Central memory CD4-positive, alpha-beta T cell (primary cell): ENCODE results near the gene LRRC63.
"Not testable (repeated sequence)": the region's sequence is repeated elsewhere in the genome, so short reads cannot be mapped to it uniquely, and the experiment has no call there.

Source experiments
- DNase-seq: peaks from one replicate; pipeline ENCODE4 v3.0.0; 2022
- total RNA-seq, 3 experiments: gene quantifications; one replicate each; lab custom pipeline; 2026; lab: John Stamatoyannopoulos, UW

Gene LRRC63, protein sequence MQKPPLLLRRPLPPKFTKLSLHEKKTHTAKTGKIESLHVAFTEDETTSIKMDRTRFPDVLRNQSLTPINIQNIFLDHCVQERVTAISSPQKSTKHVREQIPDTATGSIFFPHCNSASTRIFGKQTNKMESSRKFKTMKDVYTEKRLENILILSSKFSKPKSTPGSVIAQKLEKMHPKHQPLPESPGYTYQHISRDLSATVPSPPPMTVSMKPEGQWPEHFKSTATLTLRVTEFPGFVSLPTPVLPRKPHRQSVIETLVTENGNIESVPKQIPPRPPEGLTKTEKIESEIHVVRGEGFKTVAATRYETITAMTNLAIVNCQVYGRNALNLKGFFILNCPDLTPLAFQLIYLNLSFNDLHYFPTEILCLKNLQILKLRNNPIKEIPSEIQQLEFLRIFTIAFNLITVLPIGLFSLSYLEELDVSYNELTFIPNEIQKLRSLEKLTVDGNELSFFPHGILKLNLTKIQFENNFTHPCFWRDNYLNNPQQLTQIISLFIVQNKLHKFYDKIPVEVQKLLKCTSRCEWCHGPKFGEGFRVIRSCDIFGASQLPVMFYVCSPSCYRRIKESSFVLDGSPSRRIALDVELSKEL
- total RNA-seq = 0.18 to 2.0 (median 1.4) reads per million in 3 experiments

DNA sequence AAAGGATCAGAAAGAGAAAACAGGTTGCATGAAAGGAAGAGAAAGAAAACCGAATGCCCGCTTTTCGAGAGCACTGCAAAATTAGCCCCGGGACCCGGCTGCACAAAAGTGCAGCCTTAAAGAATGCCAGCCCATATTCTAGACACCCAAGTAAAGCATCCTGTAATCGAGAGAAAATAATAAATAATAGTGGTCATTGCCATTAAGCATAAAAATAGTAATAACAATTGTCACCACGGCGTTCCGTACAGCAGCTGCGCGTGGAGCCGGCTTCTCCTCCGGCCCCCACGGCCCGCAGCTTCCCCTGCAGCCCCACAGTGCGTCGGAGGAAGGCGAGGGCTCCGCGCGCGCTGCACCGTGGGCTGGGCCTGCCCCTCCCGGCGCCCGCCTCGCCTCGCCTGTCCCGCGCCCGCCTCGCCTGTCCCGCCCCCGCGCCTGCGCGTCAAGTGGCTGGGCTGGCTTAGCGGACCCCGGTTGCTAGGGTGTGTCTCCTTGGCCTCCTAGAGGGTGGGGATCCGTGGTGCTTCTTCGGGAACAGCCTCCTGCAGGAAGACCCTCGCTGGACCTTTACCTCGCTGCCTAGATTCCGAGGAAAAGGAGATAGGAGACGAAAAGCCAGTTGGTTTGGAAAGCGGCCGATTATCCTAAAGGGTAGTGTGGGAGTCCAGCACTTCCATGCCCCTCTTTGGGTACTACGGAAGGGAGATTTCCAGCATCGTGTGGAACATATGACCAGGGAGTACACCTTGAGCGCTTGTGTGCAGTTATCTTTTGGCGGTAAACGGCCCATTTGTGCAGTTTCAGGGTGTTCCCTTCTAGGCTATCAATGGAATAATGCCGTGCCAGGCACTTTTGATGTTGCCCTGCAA is at the start of gene LRRC63:
Gene LRRC63 (plus strand): TSS at position 446 of the 869 bp plus-strand sequence. CDS start 1,107 bp downstream, outside the sequence.
- DNase-seq = peak; percentile 79

DNA sequence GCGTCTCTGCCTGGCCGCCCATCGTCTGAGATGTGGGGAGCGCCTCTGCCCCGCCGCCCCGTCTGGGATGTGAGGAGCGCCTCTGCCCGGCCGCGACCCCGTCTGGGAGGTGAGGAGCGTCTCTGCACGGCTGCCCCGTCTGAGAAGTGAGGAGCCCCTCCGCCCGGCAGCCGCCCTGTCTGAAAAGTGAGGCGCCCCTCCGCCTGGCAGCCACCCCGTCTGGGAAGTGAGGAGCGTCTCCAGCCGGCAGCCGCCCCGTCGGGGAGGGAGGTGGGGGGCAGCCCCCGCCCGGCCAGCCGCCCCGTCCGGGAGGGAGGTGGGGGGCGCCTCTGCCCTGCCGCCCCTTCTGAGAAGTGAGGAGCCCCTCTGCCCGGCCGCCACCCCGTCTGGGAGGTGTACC is 49.0 kb upstream of the LRRC63 start:
- DNase-seq = not testable (repeated sequence)

DNA sequence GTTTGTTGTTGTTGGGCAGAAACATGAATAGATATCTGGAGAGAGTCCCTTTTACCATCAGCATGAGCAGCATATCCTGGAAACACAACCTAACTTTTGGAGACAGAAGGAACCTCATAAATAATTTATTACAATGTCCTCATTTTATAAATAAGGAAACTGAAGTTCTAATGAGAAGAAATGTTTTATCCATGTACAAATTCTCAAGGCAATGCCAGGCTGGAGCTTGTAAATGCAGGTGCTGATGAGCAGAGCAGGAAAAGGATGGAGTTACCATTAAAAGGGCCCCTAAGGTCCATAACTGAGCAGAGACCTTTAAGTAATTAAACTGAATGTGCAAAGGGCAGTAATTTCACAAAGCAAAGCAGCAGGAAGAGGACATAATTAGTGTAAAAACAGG is 47.1 kb upstream of the LRRC63 start:
- DNase-seq = no peak

DNA sequence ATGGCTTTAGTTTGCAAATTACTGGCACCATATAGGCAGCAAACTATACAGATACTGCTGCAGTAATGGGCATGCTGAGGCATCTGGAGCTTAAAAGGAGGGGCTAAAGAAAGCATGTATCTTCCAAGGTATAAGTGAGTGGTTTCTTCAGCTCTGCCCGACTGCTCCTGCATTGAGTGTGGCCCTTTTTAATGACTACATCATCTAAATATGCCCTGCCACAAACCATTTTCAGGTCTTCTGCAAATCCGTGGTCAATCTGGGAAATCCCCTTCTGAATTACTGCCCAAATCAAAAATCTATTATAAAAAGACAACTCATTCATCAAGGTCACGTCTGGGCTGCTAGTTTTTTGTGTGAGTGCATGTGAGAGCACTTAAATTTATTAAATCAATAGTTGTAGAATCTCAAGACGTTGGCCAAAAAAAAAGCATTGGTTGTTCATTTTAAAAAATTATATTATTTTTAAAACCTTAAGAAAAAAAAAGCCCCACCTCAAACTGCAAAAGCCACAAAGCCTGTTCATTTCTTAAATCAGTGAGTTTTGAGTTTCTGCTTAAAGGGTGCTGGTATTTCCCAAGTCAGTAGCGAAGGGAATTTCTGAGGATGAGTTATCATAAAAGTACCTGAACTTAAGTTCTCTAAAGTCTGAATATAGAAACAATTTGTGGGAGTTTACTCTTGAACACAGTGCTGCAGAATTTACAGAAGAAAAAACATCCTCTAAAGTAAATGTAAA is 46.1 kb upstream of the LRRC63 start:
- DNase-seq = peak; percentile 25

DNA sequence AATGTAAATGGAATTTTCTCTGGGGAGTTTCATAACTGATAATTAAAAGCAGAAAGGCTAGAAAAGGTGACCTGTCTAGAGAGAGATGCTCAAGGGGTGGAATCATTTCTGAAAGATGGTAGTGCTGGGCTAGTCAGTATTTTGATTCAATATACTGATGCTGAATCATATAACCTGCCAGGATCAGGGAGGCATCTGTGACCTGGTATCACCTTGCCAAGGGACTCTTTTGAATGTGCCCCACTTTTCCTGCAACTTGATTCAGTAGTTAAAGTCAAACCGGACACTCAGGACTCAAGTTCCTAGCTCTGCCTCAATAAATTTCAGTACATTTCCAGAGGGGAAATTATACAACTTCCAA is 45.5 kb upstream of the LRRC63 start:
- no peak for DNase-seq

DNA sequence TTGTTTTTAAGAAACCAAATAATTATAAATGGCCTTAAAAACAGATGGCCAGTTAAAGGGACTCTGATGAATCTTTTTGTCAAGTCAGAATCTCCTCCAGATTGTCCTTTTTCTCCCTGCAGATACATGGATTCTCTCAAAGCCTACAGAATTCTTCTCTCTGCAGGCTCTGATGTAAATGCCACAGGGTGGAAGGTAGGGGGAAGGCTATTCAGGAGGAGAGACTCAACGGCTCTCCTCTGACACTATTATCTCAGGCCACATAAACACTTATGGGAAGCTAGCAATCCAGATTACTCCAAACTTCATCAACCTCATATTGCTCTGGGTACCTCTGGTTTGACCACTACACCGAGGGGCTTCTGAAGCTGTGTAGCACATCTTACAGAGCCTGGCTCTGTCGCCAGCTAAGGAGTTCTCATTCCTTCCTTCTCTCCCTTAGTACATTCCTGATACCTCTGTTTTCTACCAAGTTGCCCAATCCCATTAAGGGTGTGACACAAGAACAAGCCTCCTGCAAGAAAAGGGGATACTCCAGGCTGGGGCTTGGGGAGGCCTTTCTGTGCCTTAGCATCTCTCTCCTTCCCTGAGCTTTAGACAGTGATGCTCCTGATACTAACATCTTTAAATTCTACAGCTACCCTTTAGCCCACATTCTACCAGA is 44.6 kb upstream of the LRRC63 start:
- DNase-seq = no peak

DNA sequence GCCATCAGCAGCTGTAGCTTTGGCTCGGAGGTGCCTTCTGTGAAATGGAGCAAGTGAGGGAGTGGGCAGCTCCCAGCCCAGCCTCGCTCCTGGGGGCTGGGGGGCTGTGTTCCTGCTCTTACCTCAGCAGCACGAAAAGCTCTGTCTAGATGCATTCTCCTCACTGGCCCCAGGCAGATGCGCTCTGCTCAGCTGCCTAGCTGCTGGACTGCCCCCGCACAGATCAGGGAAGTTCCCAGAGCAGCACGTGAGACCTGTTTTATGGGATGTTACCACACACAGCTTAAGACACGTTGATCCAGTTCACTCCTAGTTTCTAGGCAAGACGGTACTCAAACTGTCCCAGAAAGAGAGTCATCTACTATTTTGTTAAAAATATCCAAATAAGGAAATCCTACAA is 43.4 kb upstream of the LRRC63 start:
- peak; percentile 37 for DNase-seq

DNA sequence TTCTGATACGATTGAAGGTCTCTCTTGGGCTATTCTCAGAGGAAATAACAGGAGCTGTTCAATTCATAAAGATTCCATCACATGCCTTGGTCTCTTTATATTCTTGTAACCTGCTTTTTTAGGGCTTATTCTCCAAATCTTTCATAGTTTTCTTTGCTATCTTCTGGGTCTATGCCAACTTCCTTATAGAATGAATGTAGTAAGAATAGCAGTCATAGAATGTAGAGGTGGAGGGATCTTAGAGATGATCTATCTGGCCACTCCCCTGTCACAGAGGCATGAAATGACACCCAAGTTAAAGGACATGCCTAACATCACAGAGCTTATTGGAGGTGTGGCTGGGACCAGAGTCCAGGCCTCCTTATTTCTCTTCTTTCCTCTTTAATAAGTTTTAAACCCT is 42.9 kb upstream of the LRRC63 start:
- no peak for DNase-seq

DNA sequence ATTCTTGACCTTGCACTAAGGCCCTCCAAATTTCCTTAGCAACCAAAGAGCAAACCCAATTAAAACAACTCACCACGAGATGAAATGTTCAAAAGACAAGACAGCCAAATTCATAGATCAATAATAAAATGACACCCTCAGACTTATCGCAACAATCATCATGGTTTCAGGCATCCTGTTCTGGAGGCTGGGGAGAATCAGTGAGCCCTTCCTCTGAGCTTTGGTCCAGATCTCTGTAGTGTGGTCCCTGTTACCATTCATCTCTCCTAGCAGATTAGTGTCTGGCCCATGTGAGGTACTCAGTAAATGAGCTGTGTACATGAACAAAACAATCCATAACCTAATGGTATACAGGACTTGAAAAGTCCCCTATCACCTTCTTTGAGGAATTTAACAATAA is 42.0 kb upstream of the LRRC63 start:
- DNase-seq = peak; percentile 38

DNA sequence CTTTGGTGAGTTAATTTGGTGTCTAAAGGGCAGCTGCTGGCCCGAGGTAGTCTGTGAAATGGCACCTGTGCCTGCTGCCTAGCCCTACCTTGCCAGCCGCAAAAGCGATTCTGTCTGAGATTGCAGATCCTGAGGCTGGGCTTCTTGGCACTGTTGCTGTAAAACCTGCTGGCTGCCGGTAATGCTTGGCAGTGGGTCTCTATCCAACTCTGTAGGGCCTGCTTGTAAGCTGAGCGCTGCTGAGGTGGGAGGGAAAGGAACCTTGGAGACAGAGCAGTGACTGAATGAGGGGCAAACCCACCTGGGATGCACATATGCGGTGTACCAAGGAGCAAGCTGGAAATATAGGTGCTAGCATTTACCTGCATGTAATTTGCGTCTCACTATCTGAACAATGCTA is 41.5 kb upstream of the LRRC63 start:
- peak; percentile 39 for DNase-seq

DNA sequence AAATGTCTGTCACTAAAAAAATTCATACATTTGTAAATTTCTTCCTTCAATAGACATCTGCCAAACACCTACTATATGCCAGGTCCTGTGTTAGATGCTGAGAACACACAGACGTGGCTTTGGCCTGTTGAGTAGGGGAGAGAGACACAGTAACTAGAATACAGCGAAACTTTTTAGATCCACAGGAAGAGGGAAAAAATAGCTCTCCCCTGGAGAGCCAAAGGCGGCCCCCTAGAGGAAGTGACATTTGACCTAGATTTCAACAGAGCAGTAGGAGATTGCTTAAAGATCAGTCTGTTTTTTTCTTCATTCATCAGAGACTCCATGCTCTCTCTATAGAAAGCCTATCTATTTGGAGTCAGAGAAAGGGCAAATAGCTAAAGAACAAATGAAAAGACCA is 41.0 kb upstream of the LRRC63 start:
- DNase-seq = peak; percentile 59

DNA sequence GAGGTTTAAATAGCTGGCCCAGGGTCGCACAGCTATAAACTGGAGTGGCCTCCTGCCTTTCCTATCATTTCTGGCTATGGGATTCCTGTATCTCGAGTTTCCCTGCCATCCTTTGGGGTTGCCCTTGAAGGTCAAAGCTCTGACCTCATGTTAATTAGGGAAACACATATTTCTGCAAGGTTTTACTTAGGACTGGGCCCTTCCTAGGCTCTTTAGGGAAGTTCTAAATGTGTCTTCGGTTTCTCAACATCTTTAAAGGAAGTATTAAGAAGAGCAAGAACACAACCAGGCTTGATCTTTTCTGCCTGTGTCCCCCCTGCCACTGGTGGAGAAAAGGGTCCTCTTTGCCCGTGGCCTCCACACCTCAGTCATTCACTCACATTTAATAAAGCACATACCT is 40.5 kb upstream of the LRRC63 start:
- DNase-seq = no peak

DNA sequence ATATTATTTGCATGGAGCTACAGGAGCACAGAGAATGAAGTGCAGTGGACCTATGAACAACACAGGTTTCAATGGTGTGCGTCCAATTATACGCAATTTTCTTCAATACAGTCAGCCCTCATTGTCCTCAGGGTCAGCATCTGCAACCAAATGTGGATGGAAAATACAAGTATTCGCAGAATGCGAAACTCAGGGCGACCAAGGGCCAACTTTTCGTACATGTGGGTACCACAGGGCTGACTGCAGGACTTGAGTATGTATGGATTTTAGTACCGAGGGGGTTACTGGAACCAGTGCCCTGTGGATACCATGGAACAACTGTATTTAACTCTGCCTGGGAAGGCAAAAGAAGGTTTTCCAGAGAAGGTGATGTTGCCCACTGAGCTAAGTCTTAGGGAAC is 40.0 kb upstream of the LRRC63 start:
- no peak for DNase-seq

DNA sequence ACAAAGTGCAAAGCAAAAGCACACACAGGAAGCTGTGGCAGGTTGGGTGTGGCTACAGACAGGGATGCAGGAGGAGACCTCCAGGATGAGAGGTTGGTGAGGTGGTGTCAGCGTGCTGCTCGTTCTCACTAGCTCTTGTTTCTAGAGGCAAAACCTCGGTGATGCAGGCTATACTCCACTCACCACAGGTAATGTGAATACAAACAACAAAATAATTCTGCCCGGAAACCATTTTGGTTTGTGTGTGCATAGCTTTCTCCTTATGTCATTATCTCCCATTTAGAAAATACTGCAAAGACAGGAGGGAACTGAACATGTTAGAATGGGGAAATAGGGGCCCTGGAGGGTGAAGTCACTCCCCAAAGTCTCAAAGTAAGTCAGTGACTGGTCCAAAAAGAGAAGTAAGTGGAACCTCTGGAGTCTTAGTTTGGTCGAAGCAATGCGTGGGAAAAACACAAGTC is 39.2 kb upstream of the LRRC63 start:
- DNase-seq = peak; percentile 84

DNA sequence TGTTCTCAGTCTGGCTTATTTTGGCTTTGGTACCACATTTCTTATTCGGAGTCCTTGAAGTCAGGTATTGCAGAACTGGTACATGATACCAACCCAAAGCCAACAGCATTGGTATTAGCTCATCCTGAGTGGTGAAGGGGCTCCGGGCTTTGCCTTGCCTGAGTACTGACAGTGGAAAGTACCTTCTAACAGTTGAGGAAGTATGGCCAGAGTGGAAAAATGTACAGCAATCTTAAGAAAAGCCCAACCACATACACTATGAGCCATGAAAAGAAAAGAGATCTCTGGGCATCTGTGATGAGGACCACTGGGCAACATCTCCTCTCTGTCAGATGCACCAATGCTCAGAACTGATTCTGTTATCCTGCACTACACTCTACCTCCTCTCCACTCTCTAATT is 38.1 kb upstream of the LRRC63 start:
- no peak for DNase-seq

DNA sequence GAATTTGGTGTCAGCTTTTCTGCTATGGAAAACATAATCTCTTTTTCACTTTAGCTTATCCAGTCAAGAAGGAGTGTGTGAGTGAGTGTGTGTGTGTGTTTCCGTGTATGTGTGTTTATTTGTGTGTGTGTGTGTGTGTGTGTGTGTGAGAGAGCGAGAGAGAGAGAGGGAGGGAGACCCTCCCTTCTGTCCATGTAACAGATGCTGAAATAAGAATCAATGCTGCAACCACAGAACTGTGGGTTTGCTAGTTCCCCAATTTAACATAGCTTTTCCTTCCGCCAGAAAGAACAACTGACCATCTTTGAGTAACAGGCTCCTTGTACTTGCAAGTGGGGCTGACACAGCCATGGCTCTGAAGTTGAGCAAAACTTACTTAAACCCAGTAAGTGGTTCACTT is 35.0 kb upstream of the LRRC63 start:
- no peak for DNase-seq

DNA sequence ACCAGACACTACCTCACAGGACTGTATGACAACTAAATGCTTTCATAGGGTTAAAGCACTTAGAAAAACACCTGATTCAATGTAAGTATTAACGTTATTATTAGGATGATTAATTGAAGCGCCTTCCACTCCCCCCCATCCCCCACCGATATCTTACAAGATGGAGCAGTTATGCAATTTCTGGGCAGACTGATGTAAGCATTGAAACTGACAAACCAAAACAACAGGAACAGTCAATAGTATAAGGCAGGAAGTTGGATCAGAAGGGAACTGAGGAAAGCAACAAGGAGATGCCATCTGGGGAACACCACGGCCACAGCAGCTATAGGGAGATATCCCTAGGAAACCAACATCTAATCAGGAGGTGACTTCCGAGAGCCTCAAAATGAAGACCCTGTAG is 33.6 kb upstream of the LRRC63 start:
- no peak for DNase-seq

DNA sequence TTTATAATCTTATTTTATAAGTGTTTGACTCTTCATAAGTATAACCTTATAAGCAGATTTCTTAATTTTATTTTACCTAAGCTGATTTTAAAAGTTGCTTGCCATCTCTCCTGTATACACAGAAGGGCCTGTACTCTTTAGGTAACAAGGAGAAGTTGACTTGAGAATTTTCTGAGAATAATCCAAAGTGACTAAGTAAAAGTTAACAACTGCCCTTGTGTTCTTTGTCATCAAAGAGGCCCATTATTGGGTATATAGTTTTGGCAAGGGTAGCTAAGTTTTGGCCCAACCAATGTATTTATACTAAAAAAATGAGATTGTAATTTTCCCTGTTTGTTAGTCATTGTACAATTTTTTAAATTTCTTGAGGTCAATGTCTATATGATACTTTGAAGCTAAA is 32.9 kb upstream of the LRRC63 start:
- no peak for DNase-seq

DNA sequence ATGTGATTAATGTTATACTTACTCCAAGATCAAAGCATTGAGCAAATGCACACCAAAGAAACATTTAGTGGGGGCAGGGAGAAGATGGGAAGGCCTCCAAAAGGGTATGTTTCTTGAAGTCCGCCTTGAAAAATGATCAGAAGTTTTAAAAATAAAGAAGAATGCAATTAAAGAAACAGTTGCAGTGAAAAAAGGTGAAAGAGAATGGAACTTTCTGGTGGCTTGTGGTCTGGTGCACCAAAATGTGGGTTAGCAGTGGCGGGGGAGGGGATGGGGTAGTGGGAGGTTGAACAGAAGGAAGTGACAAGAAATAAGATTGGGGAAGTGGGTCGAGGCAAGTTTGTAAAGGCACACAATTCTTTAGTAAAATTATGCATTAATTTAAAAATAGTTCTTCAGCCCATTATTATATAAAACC is 32.2 kb upstream of the LRRC63 start:
- DNase-seq = peak; percentile 79

DNA sequence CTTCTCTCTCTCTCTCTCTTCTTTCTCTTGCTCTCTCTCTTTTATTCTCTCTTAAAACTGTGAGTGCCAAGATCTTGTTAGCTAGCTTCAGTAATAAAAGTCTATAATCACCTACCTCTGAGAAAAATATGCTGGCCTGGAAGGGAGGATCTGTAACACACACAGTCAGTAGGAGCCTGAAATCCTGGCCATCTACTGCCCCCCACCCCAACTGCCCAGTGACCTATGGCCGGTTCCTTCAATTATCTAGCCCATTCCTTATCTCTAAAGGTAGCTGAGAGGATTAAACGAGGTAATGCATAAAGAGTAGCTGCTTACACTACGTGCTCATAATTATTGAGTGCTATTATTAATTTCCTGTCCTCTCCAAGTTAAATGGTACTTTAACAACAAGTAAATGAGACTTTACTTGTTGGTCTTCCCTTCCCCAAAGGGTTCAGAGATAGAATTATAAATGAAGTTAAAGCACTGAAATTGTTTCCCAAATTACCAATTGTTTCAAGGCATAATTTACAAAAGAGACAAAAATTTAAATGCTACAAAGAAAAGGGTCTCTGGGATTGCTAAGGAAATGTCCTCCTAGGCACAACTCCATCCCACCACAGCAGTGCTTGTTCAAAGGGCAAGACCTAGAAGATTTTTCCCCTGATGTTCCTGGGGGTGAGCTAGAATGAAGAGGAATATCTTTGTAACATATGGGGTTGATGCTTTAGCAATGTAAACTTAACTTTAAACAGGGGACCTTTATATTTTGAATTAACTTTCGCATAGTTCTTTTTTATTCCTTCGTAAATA is 31.6 kb upstream of the LRRC63 start:
- no peak for DNase-seq

DNA sequence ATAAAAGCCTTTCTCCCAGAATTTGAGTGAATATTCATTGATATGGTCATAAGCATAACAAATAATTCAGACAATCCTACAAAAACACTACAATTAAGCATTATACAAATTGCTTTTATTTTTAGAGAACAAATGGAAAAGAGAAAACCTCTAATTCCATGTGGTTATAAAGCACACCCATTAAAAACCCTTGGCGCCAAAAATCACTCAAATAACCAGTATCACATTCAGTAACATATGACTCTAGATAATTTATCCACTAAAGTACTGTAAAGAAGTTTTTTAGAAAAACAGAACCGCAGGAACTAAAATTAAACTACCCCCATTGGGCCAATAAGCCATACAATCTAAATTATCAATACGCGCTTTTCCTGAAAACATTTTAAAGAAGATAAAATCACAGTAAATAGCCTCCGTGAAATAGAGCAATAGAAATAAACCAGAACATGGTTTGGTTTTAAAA is 30.3 kb upstream of the LRRC63 start:
- no peak for DNase-seq
